Measurements from ENCODE around the gene TRERF1.

Gene TRERF1

GRCh38 chr6:42394151-42394550 lies 57.6 kb downstream of the TRERF1 start:
- DNase-seq (ENCODE audit: low spot score): no peak

- DNase-seq (ENCODE audit: low spot score): no peak
These were observed 58.4 kb downstream of the TRERF1 start for GRCh38 chr6:42393339-42393738.

GRCh38 chr6:42392833-42393232 lies 58.9 kb downstream of the TRERF1 start:
- no peak for DNase-seq (ENCODE audit: low spot score)

GRCh38 chr6:42391441-42391840 lies 60.3 kb downstream of the TRERF1 start:
- no peak for DNase-seq (ENCODE audit: low spot score)

GRCh38 chr6:42390228-42390934 lies 61.3 kb downstream of the TRERF1 start:
- DNase-seq (ENCODE audit: low spot score): no peak

DNA sequence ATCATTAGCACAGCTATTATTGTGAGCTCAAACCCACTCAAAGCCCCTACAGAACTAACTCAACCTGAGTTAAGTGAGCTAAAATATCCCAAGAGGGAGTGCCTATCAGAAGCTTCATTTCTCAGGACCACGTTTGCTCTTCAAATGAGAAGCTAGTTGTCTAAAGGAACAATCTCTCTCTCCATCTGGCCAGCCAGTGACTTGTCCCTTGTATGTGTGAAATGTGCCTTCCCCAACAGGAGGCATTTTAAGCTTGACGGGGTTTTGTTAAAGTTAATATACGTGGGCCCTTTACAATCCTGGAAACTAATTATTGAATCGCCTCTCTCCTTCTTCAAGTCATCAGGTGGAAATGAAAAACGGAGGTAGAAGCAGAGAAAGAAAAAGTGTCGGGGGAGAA lies 62.0 kb downstream of the TRERF1 start:
- DNase-seq (ENCODE audit: low spot score): no peak

DNA sequence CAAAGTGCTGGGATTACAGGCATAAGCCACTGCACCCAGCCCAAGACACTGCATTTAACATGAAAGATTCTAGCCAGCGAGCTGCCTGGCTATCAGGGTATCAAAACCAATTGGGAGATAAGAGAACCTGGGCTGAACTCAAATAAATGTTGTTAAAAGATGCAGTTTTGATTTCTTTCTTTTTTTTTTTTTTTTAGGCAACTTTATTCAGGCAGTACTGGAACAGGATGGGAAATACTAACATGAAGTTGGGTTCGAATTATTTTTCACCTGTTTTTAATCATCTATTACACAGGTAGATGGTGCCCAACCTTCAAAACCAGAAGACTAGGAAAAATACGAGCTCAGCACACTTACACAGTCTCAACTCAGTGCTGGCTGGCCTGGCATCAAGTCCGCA lies 63.7 kb downstream of the TRERF1 start:
- DNase-seq (ENCODE audit: low spot score): no peak

DNA sequence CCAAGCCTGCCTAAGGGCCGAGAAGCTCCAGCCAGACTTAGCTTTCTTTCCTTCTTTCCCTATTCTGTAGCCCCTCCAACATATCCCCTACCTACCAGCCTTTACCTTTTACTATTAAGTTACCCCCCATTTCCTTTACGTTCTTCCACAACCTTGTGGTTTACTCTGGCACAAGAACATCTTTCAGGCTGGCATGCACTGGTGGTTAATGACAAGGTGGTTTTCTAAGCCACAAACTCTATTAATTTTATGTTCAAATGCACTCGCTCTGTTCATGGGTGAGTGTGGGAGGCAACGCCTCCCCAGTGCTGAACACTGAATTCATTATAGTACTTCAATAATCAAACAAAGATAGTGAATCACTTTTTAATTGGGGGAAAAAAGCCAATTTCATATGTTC lies 64.4 kb downstream of the TRERF1 start:
- DNase-seq (ENCODE audit: low spot score): no peak

- DNase-seq (ENCODE audit: low spot score): no peak
These were observed 66.4 kb downstream of the TRERF1 start for GRCh38 chr6:42385339-42385738.

DNA sequence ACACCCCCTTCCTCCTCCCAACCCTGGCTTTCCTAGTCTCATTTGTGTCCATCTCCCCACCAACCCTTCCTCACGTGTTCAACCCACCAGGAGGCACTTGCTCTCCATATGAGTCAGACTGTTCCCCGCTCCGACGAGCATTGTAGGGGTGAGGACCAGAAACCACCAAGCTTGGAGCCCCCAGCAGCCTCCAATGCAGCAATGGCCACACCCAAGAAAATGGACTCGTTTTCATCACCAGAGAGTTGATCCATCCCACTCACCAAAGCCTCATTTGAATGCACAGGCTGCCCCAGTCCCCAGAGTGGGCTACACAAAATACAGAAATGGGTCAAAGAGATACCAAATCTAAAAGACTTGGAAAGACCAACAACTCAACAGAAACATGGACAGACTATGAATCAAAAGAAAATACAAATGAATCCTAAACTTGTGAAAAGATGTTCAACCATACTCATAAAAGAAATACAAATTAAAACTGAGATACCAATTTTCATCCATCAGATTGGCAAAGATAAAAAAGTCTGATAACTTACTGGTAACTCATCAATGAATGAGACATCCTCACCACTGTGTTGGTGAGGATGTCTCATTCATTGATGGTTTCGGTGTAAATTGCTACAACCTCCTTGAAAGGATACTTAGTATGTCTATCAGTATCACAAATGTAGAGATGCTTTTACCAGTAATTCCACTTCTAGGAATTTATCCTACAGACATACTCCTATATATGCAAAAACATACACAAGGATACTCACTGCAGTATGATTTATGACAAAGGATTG lies 68.1 kb downstream of the TRERF1 start:
- DNase-seq (ENCODE audit: low spot score): no peak

GRCh38 chr6:42381850-42382249 lies 69.9 kb downstream of the TRERF1 start:
- no peak for DNase-seq (ENCODE audit: low spot score)

GRCh38 chr6:42380228-42380979 lies 71.3 kb downstream of the TRERF1 start:
- DNase-seq (ENCODE audit: low spot score): no peak

- DNase-seq (ENCODE audit: low spot score): no peak
These were observed 73.2 kb downstream of the TRERF1 start for GRCh38 chr6:42378536-42378935.

DNA sequence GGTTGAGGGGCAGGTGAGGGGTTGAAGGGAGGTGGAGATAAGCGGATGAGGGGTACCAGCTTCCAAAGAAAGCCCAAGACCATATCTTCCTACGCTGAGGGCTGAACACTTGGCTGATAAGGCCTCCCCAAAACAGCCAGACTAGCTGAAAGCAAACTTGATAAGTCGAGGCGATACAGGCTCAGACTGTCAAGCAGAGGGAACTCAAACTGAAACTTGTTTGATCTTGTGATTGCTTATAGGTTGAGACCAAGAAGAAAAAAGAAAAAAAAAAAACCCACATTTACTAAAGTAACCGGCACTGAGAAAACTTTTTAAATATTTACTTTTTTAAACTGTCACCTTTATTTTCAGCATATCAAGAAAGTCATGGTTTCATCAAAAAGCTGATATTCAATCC lies 73.6 kb downstream of the TRERF1 start:
- DNase-seq (ENCODE audit: low spot score): no peak

GRCh38 chr6:42375007-42375635 lies 76.6 kb downstream of the TRERF1 start:
- DNase-seq (ENCODE audit: low spot score): no peak

GRCh38 chr6:42374018-42374669 lies 77.6 kb downstream of the TRERF1 start:
- no peak for DNase-seq (ENCODE audit: low spot score)

DNA sequence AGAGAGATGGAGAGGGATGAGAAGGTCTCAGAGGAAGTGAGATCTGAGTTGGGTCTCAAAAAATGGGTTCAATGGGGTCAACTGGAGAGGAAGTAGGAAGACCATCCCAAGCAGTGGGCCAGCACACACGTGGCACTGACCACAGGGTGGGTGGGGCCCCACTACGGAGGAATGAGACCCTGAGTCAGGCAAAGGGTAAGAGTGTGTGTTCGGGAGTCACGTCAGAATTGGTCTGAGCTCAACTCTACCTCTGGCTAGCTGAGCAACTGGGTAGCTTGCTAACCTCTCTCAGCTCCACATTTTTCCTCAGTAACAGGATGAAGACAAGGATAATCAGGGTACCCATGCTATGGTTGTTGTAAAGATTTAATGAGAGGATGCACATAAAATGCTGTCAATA lies 79.0 kb downstream of the TRERF1 start:
- DNase-seq (ENCODE audit: low spot score): no peak

- DNase-seq (ENCODE audit: low spot score): no peak
These were observed 81.3 kb downstream of the TRERF1 start for GRCh38 chr6:42370323-42370985.

DNA sequence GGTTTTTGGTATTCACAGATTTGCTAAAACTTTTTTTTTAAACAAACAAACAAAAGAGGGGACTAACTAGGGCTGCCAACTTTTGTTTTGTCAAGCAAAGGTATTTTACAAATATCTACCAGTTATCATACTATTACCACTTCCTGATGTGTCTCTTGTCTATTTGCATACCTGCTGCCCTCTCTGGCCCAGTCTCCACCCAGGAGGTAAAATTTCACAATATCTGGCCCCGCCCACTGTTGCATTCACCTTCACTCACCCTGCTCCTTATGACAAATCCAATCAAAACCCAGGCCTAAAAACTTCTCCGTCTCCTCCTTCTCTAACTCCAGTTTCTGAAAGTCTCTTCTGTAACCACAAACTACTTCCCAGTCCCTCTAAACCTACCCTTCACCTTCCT lies 82.2 kb downstream of the TRERF1 start:
- no peak for DNase-seq (ENCODE audit: low spot score)

- no peak for DNase-seq (ENCODE audit: low spot score)
These were observed 83.5 kb downstream of the TRERF1 start for GRCh38 chr6:42368181-42368580.

- no peak for DNase-seq (ENCODE audit: low spot score)
These were observed 84.2 kb downstream of the TRERF1 start for GRCh38 chr6:42367353-42368011.
